HS-5 (cell line): ENCODE results near the gene ASS1.
"Not testable (repeated sequence)": the region's sequence is repeated elsewhere in the genome, so short reads cannot be mapped to it uniquely, and the experiment has no call there.

Source experiments
- DNase-seq: peaks from one replicate; pipeline ENCODE4 v3.0.0-alpha.2; 2012; ENCODE audit warnings: low read depth

ASS1 gene

GRCh38 chr9:130434656-130435055 is 10.1 kb upstream of the ASS1 start:
- not testable (repeated sequence) for DNase-seq

DNA sequence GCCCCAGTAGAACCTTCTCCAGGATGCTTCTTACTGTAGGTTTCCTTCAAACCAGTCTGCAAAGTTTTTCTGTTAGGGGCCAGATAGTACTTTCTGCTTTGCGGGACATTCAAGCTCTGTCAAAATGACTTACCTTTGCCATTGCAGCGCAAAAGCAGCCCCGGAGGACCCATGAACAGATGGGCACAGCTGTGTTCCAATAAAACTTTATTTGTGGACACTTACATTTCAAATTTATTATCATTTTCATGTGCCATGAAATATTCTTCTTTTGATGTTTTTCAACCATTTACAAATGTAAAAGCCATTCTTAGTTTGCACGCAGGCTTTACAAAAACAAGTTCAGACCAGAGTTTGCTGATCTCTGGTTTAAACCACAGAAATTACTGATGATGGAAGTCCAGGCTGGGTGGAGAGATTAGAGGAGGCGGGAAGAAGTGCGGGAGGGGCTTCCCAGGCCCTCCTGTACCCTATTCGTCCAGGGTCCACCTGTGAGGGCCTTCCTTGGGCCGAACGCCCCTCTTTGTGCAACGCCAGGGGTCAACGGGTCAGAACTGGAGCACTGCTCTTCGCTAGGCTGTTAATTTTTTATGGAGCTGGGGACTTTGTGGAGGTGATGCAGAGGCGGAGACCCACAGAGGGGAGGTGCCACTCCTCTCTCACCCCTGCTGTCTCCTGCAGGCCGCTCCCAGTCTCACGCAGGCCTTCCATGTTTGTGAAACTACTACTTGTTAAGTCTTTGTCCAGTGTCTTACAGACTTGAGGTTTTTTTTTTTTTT is 7.6 kb upstream of the ASS1 start:
- DNase-seq, result no peak

- no peak for DNase-seq
Observed at GRCh38 chr9:130438382-130438981, 6.3 kb upstream of the ASS1 start.

GRCh38 chr9:130441031-130441430 is 3.7 kb upstream of the ASS1 start:
- DNase-seq, result no peak

DNA sequence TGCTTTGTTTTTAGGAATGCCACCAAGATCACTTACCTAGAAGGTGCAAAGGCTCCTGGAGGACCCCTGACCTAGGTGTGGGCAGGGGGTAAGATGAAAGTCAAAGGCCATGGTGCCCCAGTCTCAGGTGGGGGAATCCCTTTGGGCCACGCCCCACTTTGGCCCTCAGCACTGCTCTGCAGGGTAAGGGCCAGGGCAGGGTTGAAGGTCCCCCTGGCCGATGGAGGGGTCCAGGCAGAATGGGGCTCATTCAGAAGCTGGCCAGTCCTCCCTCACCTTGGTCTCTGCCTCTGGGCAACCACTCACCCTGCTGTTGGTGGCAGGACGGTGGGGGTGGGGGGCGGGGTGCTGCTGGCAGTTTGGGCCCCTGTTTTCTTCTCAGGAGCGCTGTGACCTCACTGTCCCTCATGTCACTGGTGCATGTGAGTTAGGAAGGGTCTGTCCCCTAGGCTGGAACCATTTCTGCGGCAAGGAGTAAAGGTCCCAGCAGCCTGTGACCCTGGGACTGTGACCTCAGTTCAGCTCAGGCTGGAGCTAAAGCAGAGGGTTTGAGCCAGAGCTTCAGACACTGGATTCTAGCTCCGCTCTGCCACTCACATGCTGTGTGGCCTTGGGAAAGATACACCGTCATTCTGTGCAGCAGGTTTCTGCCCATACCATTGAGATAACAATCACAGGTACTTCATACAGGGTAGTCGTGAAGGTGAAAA is 1.9 kb upstream of the ASS1 start:
- DNase-seq, result no peak

DNA sequence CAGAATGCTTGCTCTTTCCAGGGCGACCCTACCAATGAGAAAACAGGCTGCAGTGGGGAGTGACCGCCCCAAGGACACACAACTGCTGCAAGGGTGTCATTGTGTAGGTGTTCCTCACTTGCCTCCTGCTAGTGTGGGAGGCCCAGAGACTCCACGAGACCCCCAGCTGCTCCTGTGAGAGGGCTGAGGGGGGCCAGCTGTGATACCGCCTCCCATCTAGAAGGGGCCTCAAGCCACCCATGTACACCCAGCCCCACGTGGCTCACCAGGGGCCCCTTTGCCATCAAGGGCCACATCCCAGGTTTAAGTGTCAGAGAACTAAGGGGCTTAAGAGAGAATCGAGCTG is 1.3 kb upstream of the ASS1 start:
- DNase-seq, result no peak

DNA sequence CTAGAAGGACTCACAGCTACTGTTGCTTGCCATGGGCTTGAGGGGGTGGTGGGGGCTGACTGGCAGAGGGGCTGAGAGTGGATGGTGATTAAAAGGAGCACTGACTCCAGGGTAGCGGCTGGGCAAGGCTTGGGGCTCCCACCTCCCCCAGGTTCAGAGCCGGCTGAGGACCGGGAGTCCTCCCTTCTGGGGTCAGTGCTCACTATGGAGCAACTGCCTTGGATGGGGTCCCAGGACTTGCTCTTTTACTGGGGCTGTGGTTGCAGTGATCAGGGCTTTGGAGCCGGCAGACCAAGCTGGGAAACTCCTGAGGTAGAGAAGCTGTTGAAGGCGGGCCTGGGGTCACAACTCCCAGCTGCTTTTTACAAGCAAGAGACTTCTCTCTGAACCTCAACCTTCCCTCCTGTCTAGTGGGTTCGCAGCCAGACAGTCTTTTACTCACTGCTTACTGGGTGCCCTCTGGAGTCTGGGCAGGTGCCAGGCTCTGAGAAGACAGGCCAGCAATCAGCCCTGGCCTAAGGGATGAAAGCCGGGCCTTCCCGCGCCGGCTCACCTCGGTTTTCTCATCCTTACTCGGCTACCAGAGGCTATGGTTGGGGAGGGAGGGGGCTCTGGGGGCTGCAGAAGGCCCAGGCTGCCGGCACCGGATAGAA is 795 bp upstream of the ASS1 start:
- no peak for DNase-seq

DNA sequence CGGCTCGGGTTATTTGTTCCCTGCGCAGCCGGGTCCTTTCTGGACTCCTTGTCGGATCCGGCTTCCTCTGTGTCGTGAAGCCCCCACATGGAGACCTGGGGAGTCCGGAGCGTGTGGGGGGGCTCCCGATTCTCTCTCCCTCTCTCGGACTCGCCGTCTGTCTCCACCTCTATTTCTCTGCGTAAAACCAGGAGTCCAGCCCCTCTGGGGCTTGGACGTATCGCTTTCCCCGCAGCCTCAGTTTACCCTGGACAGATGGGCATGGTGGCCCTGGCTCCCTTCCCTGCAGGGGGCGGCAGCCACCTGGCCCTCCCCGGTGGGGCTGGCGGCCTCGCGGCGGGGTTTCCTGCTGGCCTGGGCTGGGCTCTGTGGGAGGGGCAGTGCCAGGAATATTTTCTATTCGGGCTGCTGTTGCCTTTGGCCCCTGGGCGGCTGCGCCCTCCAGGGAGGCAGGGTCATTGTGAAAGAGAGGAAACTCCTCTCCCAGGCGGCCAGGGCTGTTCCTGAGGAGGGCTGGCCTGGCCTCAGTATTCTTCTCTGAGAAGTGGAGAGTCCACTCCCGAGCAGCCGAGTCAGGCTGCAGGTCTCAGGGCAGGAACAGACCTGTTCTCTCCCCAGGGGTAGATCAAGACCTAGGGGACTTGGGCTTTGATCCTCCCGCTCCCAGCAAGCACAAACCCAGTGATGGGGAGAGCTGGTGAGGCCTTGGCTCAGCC is 665 bp downstream of the ASS1 start:
- no peak for DNase-seq

GRCh38 chr9:130446101-130446861 is 1.5 kb downstream of the ASS1 start:
- DNase-seq, result no peak

DNA sequence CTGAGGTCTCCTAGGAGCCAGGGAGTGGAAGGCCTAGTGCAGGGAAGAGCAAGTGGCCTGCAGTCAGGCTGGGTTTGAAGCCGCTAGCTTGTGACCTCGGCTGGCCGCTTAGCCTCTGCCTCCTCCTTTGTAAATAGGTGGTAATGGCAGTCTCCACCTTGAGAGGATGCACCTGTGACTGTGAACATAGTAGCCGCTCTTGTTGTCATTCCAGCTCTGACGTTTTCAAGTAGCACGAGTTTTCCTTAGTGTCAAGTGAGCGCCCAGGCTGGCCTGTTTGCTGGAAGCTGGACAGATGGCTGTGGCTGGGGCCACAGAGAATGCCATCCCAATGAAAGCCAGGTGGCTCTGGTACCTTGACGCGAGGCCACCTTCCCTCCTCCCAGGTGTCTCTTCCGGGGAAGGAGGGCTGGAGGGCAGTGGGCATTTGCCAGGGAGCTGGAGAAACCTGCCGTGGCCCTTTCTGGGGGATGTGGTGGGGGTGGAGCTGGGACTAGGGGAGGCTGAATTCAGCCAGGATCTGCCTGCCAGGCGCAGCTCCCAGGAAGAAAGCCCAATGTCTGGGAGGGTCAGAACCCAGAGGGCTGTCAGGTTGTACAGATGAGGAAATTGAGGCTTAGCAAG is 2.5 kb downstream of the ASS1 start:
- DNase-seq, result no peak

DNA sequence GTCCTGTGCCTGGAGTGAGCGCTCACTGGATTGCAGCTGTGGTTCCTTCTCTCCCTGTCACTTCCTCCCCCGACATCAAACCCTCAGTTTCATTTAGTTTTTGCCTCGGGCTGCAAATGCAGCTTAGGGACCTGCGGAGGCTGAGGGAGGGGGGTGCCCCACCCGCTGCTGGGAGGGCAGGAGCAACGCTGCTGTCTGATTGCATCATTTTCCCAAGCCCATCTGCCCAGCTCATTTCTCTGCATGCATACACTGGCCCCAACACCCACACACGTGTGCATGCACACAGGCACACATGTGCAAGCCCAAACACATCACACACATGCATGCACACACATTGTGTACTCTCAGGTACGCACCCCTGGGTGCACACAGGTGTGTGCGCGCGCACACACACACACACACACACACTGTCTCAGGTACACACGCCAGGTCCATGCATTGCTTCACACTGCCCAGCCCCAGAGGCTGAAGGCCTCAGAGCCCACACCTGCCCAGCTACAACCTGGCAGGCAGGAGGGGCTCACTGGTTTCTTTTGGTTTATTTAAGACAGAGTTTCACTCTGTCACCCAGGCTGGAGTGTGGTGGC is 3.4 kb downstream of the ASS1 start:
- DNase-seq, result no peak

DNA sequence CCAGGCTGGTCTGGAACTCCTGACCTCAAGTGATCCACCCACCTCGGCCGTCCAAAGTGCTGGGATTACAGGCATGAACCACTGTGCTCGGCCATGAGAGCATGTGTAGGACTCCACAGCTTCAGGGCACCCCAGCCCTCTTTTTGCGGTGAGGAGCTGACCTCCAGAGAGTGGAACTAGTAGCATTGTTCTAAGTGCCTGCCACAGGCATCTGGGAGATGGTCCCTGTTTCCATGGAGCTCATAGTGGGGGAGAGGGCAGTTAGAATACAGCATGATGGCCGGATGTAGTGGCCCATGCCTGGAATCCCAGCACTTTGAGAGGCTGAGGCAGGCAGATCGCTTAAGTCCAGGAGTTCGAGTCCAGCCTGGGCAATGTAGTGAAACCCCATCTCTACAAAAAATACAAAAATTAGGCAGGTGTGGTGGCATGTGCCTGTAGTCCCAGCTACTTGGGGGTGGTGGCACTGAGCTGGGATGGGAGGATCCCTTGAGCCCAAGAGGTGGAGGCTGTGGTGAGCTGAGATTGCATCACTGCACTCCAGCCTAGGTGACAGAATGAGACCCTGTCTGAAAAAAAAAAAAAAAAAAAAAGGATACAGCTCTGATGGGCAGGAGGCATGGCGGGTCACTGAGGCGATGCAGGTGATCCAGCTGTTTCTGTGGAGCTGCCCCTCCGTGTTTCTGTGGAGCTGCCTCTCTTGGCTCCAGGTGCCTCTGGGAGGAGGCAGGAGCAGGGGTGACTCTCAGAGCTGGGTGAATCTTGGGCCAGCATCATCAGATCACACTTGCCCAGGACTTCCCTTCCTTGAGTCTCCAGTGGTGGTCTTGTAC is 4.2 kb downstream of the ASS1 start:
- DNase-seq, result no peak

DNA sequence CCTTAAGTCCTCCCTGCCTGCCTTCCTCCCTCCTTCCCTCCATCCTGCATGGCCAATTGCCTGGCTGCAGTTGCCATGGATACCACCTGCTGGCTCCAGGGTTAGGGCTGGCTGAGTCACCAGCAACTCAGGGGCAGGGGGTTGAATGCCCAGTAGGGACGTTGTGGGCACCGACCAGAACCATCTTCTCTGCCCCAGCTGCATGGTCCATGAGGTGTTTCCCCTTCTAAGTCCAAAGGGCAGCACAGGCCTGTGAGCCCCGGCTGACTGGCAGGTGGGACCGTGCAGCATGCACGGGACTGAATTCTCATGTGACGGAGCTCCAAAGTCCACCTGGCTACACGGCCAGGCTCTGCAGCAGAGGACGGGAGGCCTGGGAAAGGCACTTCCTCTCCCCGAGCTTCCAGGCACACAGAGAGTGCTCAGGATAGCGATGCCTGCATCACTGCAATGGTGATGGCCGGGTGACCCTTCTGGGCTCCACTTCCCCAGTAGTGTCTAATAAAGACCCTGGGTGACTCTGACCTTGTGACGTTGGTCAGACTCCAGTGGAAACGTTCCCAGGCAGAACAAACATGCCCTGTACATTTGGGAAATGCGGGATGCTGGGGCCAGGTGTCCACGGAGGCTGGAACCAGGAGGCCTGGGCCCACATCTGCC is 5.7 kb downstream of the ASS1 start:
- no peak for DNase-seq

DNA sequence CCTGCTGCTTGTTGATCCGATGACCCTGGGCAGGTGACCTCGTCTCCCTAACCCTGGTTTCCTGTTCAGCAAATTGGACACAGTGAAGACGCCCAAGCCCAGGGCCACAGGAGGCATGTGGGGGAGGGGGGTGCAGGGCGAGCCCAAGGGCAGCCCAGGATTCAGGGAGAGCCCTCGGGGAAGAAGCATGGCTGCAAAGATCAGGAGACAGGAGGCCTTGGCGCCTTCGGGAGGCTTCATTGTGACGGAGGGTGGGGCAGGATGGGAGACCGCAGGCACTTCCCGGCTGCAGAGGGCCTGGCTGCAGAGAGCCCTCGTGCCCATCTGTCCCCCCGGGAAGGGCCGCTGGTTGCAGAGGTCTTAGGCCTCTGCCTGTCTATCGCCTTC is 6.2 kb downstream of the ASS1 start:
- DNase-seq, result no peak

- DNase-seq, result peak; percentile 61
Observed at GRCh38 chr9:130451509-130452388, 7.0 kb downstream of the ASS1 start.

GRCh38 chr9:130452835-130453234 is 8.1 kb downstream of the ASS1 start:
- DNase-seq, result no peak

DNA sequence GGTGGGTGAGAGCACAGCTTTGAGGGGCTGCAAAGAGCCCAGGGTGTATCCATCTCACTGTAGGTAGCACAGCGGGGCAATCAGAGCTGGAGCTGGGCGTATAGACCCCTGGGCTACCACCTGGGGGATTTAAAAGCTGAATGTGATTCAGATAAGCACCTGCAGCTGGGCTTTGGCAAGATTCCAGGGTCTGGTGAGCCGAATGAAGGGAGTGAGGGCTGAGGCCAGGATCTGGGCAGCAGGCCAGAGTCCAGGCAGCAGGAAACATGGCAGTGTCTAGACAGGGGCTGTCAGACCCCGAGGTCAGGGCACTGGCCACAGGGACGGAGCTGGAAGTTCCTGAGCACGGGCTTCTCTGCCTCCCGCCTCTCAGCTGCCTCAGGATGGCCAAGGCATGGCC is 8.7 kb downstream of the ASS1 start:
- DNase-seq, result no peak
